NCI-H2227 (cell line): ENCODE results near the gene ITPRIP.

Experiments
- DNase-seq: peaks from one replicate; lab custom pipeline; 2025; ENCODE audit not compliant: unreplicated experiment; lab: John Stamatoyannopoulos, UW

The ITPRIP gene

DNA sequence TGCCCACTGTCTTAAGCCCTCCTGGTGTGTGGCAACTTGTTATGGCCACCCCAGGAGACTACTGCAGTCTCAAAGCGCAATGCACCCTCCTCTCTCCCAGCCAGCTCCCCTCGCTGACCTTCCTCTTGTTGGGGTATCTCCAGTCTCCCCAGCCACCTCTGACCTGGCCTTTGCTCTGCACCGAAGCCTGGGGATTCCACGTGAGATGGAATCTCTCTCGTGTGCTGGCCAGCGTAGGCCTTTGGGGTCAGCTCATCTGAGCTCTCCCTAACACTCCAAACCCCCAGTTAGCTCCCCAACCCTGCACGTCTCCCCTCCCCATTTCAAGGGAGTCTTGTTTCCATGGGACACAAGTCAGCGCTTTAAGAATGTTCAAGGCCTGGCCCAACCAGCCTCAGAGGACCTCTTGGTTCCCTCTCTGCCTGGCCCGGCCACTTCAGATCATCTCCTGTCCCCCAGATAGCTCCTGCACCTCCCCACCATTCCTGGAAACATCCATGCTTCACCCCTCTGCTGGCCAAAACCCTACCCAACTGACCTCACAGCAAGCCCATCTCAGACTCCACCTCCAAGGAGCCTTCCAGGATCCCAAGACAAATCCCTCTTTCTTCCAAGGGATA lies 11.2 kb downstream of the ITPRIP start:
- DNase-seq = no peak

DNA sequence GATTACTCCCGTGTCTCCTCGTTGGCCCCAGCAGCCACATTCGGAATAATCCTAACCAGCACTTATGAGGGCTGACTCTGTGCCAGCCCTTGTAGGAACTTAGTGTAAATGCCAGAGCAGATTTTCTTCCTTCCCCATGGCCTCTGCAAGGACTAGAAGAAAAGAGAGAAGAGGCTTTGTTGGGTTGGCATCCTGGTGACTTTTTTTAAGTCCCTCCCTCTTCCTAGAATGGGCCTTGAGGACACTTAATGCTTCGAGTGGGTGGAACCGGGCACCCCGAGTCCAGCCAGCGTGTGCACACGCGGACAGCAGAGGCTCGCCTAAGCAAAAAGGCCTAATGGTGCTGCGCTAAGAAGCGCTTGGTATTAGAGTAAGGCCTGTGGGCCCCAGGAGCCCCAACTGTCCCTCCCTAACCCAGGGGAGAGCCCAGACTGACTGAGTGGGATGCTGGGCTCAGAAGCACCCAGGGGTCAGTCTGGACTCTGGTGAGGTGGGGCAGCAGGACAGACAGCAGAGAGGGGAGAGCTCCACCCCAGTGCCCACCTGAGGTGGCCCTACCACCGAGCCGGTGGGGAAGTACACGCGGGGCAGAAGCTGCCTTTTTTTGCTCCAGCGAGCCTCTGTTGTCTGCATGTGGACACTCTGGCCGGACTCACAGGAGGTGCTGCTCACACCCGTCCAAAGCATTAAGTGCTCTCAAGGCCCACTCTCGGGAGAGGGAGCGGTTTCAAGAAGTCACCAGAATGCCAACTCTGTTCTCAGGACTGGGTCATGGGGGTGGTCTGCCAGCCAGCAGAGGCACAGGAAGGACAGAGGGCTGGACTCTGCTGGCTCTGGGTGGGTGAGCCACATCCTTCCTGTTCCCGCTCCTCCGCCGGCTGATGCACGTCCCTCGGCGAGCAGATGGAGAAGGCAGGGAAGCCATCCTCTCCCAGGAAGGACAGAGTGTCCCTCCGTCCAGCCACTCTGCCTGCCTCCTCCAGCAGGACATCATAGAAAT lies 12.5 kb downstream of the ITPRIP start:
- DNase-seq = no peak

- DNase-seq = no peak
Observed at GRCh38 chr10:104324931-104325330, 13.3 kb downstream of the ITPRIP start.

DNA sequence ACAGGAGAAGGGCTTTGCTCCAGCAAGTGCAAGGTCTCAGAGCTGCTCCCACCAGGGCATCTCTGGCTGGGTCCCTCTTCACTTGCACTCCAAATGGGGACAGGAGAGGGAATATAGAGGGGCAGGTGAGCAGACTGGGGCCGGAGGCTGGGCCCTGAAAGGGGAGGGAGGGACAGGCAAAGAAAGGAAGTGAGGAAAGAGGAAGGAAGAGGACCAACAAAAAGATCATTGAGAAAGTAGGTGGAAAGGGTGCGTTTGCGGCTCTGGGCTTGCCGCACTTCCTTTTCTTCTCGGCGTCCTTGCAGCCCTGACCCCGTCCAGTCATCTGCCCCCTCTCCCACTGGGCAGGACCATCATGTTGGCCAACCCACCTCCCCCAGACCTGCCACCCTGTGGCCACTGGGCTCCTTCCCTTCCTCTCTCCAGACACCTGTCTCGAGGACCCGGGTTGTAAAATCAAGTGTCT lies 14.0 kb downstream of the ITPRIP start:
- no peak for DNase-seq

GRCh38 chr10:104323760-104324201 lies 14.5 kb downstream of the ITPRIP start:
- no peak for DNase-seq

DNA sequence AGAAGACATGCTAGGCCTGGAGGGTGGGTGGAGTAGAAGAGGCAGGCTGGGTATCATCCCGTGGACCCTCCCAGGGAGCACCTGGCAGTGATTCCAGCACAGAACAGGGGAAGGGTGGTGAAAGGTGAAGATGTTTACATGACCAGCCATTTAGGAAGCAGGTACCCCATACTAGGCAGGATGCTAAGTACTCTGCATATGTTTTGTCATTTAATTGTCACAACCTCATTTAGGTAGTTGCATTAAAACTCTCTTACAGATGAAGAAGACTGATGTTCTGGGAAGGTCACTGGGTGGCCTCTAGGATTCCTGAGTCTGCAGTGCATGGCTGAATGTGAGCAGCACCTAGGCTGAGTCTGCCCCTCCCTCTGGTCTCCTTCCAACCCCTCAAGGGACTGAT lies 15.2 kb downstream of the ITPRIP start:
- DNase-seq = no peak

GRCh38 chr10:104322416-104322782 lies 15.9 kb downstream of the ITPRIP start:
- no peak for DNase-seq

DNA sequence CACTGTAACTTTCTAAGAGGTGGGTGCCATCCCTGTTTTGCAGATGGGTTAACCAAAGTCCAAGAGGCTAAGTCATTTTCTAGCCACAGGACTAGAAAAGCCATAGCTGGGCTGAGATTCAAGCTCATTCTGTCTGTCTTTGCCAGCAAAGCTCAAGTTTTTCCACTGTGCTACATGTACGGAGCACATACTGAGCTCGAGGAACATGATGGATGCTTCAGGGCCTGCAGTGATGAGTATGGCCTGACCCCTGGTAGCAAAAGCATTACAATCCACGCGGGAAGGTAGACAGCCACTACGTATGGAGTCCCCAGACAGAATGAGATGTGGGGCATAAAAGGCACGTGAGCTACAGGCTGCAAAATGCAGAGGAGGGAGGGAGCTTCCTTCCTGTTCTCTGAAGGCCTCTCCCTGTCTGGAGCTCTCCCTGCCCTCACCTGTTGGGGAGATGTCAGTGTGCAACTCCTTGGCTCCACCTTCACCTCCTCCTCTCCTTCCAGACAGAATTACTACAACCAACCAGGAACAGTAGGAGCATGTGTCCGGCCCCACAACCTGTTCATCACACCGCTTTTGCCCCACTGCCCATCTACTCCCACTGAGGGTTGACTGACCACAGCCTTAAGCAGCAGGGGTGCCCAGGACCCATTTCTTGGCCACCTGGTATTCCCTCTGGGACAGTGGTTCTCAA lies 16.4 kb downstream of the ITPRIP start:
- DNase-seq = no peak

GRCh38 chr10:104321226-104321625 lies 17.0 kb downstream of the ITPRIP start:
- DNase-seq = no peak

DNA sequence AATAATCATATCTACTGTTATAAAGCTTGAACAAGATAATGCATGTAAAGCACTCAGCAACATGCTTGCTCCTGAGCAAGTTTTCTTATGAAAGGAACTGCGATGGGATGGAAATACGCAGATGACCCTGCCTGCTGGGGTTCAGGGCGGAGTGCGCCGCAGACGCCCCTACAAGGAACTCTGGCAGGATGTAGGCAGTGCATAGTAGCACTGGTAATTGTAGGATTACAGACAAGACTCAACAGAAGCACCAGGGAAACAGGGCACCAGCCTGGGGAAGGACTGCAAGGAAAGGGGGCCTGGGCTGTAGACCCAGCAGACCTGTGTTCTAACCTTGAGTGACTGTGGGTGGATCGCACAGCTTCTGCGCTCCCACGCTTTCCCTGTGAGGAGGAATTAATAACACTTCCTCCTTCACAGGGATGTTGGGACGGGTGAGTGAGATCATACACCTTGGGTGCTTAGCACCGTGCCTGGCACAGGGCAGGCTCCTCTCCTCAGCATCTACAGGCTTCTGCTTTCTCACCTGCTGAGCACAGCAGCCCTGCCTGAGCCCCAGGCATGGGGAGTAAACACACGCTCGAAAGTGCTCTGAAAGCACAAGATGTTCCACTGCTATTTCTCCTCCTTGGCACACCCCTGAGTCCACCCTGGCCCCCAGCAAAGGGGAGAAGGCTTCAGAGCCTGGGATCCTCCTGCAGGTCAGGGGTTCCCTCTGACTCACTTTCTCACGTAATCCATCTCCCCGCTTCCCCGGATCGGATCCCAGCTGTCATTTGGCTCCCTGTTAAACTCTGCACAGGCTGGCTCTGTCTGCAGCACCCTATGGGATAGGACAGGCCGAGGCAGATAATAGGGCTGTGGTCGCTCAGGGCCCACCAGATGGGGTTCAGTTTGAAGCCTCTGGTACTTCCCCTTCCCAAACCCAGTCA lies 19.2 kb downstream of the ITPRIP start:
- no peak for DNase-seq

- DNase-seq = no peak
Observed at GRCh38 chr10:104318326-104318725, 19.9 kb downstream of the ITPRIP start.

GRCh38 chr10:104317726-104318299 lies 20.5 kb downstream of the ITPRIP start:
- DNase-seq = no peak

DNA sequence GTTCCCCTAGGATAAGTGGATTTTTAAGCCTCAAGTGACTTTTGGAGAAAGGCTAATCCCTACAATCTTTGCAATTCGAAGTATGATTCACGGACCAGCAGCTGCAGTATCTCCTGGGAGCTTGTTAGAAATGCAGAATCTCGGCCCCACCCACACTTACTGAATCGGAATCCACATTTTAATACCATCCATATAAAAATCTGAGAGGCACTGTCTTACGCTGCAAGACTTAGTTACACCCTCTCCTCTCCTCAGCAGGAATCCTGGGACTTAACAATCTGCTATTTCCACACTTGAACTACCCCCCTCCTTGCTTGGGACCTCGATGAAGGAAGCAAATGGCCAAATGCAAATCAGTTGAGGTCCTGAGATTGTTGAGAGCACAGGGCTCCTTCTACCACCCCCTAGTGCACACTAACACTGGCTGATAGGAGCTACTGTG lies 21.0 kb downstream of the ITPRIP start:
- no peak for DNase-seq

- no peak for DNase-seq
Observed at GRCh38 chr10:104316321-104317099, 21.8 kb downstream of the ITPRIP start.

- DNase-seq = no peak
Observed at GRCh38 chr10:104315486-104315921, 22.8 kb downstream of the ITPRIP start.

- no peak for DNase-seq
Observed at GRCh38 chr10:104314591-104315485, 23.4 kb downstream of the ITPRIP start.

DNA sequence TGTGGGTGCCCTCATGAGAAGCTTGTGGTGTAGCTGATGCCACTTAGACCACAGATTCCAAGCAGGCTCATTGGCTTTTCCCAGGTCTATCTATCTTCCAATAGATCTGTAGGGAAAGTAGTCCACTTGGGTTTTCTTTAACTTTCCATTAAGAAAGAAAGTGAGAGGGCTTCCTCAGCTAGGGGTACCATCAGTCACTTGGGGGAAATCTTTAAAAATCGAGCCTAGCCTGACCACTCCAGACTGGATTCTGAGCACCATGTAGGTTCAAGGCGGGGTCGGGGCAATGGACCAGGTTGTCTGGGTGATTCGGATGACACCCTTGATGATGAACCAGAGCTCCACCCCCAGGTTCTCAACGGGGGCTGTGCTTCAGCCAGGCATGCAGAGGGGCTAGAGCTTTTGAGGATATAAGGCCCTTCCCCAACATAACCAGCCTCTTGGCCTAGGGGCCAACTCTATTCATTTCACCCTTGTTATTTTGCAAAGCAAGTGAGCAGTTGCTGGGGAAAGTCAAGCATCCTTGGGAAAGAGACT lies 27.0 kb downstream of the ITPRIP start:
- no peak for DNase-seq
